Ectodermal cell (in vitro differentiated cells): ENCODE results near the gene LCN10.

Source experiments
- H3K27ac ChIP-seq: 2 replicates; pipeline ENCODE4 v1.7.0; 2013; ENCODE audit warnings: mild to moderate bottlenecking, low read depth, low read length; ENCODE audit not compliant: insufficient read depth, poor library complexity, severe bottlenecking
- H3K27me3 ChIP-seq: 2 replicates; pipeline ENCODE4 v1.7.0; 2013; ENCODE audit warnings: mild to moderate bottlenecking, low read length; ENCODE audit not compliant: insufficient read depth, control insufficient read depth, poor library complexity, severe bottlenecking
- H3K36me3 ChIP-seq: one replicate; pipeline ENCODE4 v1.7.0; 2013; ENCODE audit warnings: low read length; ENCODE audit not compliant: control insufficient read depth, insufficient read depth
- H3K4me1 ChIP-seq: one replicate; pipeline ENCODE4 v1.7.0; 2013; ENCODE audit warnings: low read length; ENCODE audit not compliant: control insufficient read depth, insufficient read depth
- H3K4me3 ChIP-seq: 2 replicates; pipeline ENCODE4 v1.7.0; 2013; ENCODE audit warnings: low read depth, low read length, control low read depth; ENCODE audit not compliant: insufficient read depth
- H3K9me3 ChIP-seq: 2 replicates; pipeline ENCODE4 v1.7.0; 2013; ENCODE audit warnings: mild to moderate bottlenecking, low read length, moderate library complexity; ENCODE audit not compliant: control insufficient read depth
- WGBS, 2 experiments: methylation state at CpG; one replicate each; pipeline ENCODE4 v1.1.7; 2013; ENCODE audit warnings: missing lambda C conversion rate in 2 of 2; 5-methylcytosine and 5-hydroxymethylcytosine counted together

Gene LCN10

DNA sequence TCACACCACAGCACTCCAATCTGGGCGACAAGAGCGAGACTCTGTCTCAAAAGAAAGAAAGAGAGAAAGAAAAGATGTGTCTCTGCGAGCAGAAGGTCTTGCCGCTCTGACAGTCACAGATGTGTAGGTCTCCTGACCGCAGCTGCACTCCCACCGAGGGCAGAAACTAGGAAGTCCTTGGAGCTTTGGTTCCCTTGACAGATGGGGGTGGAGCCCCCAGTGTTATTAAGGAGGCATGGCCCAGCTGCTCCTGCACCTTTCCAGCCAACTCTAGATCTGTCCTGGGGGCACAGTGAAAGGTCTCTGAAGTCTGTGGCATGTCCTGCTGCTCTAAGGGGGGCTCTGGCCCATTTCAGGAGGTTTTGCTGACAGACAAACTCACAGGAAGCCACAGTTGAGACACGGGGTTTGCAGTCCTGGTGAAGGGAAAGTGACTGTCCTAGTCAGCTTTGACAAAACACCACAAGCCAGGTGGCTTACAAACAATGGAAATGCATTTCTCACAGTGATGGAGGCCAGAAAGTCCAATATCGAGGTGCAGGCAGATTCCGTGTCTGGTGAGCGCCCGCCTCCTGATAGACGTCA, 39.4 kb downstream of the LCN10 start:
- Histone ChIP-seq H3K27me3 (peaks cover 11% of the 10 kb centered on the region), H3K4me1 (no peaks in the 10 kb centered on the region), H3K9me3 (no peaks in the 10 kb centered on the region), H3K4me3 (no peak overlapping the region), H3K36me3 (no peaks in the 10 kb centered on the region), H3K27ac (no peak overlapping the region)
- 85 to 86% methylated on average over 12 of the region's 12 CpGs for WGBS, 2 experiments

DNA sequence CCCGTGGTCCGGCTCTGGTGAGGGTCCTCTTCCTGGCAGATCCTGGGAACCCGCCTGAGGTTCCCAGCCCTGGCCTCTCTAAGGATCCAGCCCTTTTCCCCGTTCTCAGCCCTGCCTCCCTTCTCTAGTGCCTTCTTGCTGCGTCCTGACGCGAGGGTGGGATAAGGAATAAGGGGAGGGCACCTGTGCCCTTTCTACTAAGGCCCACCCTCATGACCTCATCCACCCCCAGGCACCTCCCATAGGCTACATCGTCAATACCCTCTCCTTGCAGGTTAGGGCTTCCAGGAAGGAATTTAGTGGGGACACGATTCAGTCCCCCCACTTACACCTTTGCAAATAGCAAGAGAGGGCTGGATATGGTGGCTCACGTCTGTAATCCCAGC, 41.1 kb downstream of the LCN10 start:
- no peaks in the 10 kb centered on the region for H3K9me3 ChIP-seq
- peaks cover 11% of the 10 kb centered on the region for H3K27me3 ChIP-seq
- H3K4me1 ChIP-seq, result peaks cover 3% of the 10 kb centered on the region
- H3K36me3 ChIP-seq, result no peaks in the 10 kb centered on the region
- no peak overlapping the region for H3K4me3 ChIP-seq
- no peak overlapping the region for H3K27ac ChIP-seq
- WGBS, 2 experiments, result 63 to 70% methylated on average over 9 to 10 of the region's 10 CpGs

DNA sequence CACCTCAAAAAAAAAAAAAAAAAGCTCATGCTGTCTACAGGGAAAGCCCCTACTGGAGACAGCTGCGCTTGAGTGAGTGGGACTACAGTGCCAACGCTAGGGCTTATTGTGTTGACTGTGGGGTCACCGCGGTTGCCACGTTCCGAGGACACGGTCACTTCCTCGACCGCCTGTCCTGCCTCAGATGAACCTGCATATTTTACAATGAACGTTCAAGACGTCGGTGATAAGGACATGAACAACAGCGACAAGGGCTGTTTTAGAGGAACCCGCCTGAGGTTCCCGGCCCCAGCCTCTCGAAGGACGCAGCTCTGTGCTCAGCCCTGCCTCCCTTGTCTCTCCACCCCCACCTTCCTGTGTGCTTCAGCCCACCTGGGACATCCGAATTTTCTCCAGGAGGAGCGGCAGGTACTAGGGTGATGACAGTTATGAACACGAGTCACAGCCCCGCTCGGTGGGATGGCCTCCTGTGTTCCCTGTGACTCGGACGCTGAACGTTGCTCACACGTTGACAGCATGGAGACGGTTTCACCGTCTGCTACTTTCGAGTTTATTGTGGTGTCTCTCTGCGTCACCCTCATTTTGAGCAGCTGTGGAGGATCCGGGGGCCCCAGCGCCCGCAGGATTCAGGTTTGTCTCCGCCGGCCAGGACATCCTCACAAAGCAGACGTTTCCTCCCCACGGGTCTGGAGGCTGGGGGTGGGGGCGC, 41.6 kb downstream of the LCN10 start:
- no peaks in the 10 kb centered on the region for H3K9me3 ChIP-seq
- peaks cover 11% of the 10 kb centered on the region for H3K27me3 ChIP-seq
- no peak overlapping the region for H3K27ac ChIP-seq
- peaks cover 3% of the 10 kb centered on the region for H3K4me1 ChIP-seq
- 65 to 66% methylated on average over 38 of the region's 38 CpGs for WGBS, 2 experiments
- no peak overlapping the region for H3K4me3 ChIP-seq
- no peaks in the 10 kb centered on the region for H3K36me3 ChIP-seq

DNA sequence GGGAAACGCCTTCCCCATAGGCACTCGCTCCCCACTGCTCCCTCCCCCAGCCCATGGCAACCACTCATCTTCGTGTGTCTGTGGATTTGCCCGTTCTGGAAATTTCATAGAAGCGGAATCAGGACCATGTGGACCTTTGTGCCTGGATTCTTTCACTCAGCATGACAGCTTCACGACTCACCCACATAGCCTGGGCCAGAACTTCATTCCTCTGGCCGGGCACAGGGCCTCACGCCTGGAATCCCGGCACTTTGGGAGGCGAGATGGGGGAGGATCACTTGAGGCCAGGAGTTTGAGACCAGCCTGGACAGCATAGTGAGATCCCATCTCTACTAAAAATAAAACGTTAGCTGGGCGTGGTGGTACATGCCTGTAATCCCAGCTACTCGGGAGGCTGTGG, 42.4 kb downstream of the LCN10 start:
- Histone ChIP-seq H3K9me3 (no peaks in the 10 kb centered on the region), H3K4me1 (peaks cover 3% of the 10 kb centered on the region), H3K36me3 (no peaks in the 10 kb centered on the region), H3K27ac (no peak overlapping the region), H3K4me3 (no peak overlapping the region), H3K27me3 (peaks cover 11% of the 10 kb centered on the region)
- 93% methylated on average over 13 of the region's 13 CpGs for WGBS, 2 experiments

DNA sequence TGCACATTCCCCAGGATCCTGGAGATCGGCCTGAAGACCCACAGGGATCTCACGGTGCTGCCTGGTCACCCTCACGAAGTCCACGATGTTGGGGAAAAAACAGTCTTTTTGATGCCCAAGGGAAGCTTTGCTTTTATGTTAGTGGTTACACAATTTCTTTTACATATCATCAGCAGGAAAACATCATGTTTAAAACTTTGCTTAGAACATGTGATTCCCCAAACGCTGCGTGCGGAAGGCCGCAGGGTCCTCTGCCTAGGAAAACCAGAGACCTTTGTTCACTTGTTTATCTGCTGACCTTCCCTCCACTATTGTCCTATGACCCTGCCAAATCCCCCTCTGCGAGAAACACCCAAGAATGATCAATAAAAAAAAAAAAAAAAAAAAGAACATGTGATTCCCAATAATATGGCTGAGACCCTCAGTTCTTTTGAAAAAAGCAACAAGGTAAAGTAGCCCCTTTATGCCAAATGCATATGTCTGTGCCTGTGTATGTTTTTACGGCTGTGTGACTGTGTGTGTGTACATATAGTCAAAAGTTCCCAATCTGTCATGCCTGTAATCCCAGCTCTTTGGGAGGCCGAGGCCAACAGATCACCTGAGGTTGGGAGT, 44.0 kb downstream of the LCN10 start:
- H3K36me3 ChIP-seq, result no peaks in the 10 kb centered on the region
- H3K27ac ChIP-seq, result no peak overlapping the region
- H3K27me3 ChIP-seq, result peaks cover 11% of the 10 kb centered on the region
- H3K9me3 ChIP-seq, result no peaks in the 10 kb centered on the region
- H3K4me3 ChIP-seq, result no peak overlapping the region
- peaks cover 3% of the 10 kb centered on the region for H3K4me1 ChIP-seq
- WGBS, 2 experiments, result 91 to 92% methylated on average over 10 to 11 of the region's 11 CpGs

DNA sequence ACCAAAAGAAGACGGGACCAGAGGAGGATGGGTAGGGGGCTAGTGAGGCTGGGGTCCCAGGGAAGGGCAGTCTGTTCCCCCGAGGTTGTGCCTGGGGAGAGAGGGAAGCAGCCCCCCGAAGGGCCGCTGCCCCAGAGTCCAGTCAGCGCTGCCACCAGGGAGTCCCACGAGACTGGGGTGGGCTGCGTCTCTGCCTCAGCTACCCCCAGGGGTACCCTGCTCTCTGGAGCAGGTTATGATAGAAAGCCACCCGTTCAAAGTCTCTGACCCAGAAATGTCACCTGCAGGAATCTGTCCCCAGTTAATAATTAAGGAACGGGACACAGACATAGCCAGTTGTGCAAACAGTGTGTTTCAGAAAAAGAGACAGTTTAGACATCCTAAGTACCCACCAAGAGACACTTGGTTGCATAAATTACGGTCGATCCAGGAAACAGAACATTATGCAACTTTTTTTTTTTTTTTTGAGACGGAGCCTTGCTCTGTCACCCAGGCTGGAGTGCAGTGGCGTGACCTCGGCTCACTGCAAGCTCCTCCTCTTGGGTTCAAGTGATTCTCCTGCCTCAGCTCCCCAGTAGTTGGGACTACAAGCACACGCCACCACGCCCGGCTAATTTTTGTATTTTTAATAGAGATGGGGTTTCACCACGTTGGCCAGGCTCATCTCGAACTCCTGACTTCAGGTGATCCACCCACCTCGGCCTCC, 44.8 kb downstream of the LCN10 start:
- Histone ChIP-seq H3K9me3 (no peaks in the 10 kb centered on the region), H3K36me3 (no peaks in the 10 kb centered on the region), H3K27ac (no peak overlapping the region), H3K4me3 (no peak overlapping the region), H3K27me3 (peaks cover 11% of the 10 kb centered on the region), H3K4me1 (peaks cover 3% of the 10 kb centered on the region)
- 91 to 93% methylated on average over 20 of the region's 20 CpGs for WGBS, 2 experiments

DNA sequence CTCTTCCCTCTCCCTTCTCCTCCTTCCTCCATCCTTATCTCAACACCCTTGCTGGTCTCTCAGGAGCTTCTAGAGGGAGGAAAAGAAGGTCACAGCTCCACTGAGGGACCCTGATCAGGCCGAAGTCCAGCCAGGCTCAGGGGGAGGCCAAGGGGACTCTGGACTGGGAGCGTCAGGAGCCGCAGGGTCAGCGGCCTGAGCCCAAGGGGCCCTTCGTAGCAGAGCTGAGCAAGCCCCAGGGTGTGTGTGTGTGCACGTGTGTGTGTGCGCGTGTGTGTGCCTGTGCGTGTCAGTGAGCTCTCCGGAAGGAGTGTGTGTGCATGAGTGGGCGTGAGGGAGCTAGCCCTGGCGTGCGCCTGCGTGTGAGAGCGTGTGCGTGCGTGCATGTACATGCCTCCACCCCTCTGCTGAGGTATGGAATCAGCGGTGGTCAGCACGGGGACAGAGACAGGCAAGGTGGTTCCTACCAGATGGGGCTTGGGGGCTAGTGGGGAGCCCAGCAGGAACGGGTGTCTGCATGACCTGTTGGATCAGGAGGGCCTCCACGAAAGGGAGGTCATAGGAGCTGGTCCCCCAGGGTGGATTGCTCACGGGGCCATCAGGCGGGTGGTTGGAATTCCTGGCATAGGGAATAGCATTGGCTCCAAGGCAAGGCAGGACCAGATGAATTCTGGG, 45.5 kb downstream of the LCN10 start:
- H3K4me3 ChIP-seq, result no peak overlapping the region
- H3K27ac ChIP-seq, result no peak overlapping the region
- no peaks in the 10 kb centered on the region for H3K36me3 ChIP-seq
- no peaks in the 10 kb centered on the region for H3K9me3 ChIP-seq
- H3K27me3 ChIP-seq, result peaks cover 11% of the 10 kb centered on the region
- 88 to 89% methylated on average over 23 of the region's 23 CpGs for WGBS, 2 experiments
- H3K4me1 ChIP-seq, result peaks cover 6% of the 10 kb centered on the region

DNA sequence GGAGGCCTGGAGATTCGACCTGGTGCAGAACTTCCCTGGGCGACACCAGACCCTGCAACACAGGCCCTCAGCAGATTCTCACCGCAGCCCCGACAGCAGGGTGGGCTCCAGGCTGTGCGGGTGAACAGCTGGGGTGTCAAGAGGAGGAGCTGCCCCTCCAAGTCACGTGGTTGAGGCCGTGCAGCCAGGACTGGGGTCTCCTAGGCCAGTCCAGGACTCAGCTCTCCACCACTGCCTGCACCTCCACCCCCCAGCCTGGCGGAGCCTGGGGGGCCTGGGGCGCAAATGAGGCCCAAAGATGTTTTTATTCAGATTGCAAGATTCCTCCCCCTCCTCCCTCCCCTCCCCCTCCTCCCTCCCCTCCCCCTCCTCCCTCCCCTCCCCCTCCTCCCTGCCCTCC, 46.2 kb downstream of the LCN10 start:
- Histone ChIP-seq H3K4me1 (peaks cover 14% of the 10 kb centered on the region), H3K4me3 (no peak overlapping the region), H3K9me3 (no peaks in the 10 kb centered on the region), H3K27me3 (peaks cover 8% of the 10 kb centered on the region), H3K36me3 (no peaks in the 10 kb centered on the region), H3K27ac (no peak overlapping the region)
- WGBS, 2 experiments, result 91% methylated on average over 9 of the region's 9 CpGs

DNA sequence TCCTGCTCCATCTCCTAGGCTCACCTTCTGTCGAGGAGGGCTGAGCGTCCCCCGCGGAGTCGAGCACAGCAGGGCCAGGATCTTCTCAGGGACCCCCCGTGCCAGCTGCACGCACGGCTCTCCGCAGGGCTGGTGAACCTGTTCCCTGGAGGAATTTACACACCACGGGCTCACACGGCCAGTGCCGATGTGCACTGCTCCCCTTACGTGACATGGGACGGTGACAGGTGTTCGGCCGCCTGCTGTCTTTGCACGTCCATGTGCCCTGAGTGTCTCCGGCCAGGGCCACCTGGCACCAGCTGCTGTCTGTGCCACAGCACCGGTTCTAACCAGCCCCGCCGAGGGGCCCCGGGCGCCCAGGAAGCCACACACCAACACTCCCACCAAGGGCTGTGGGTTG, 46.8 kb downstream of the LCN10 start:
- Histone ChIP-seq H3K36me3 (no peaks in the 10 kb centered on the region), H3K27me3 (peaks cover 2% of the 10 kb centered on the region), H3K9me3 (no peaks in the 10 kb centered on the region), H3K27ac (no peak overlapping the region), H3K4me3 (no peak overlapping the region), H3K4me1 (peaks cover 18% of the 10 kb centered on the region)
- 89 to 90% methylated on average over 23 of the region's 23 CpGs for WGBS, 2 experiments
